Hematopoietic multipotent progenitor cell treated with erythropoietin and hydrocortisone succinate and interleukin-3 and kit ligand, for 8 days (in vitro differentiated cells): Measurements from ENCODE around the gene LRRN3.
A peak's percentile ranks its signal among the peaks of the same experiment; 100 is the strongest.

Source experiments
- DNase-seq: peaks from one replicate; pipeline ENCODE4 v3.0.0-alpha.2; 2015

The LRRN3 gene

DNA sequence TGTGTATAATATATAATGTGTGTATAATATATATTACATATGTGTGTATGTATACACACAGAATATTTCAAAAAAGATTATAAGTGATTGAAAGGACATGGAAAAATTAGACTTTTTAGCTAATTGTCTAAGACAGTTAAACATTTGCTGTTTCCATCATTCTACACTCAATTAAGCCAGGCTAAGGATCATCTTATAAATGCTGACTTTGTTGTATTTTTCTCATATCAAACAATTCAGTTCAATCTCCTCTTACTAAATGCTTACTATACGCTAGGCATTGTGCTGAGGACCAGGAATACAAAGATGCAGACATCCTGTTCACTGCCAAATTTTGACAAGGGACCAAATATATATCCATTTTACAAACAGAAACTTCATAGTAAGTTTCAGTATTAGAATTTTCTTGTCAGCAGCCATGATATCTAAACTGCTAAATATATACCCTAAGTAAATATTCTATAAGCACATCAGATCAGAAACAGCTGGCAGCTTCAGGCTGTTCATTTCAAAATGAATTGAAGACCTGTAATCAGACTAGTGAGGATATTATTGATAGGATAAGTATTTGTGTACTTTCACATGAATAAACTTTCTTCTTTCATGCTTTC lies 10.3 kb upstream of the LRRN3 start:
- DNase-seq, result no peak

GRCh38 chr7:111081546-111082267 lies 9.2 kb upstream of the LRRN3 start:
- DNase-seq, result no peak

DNA sequence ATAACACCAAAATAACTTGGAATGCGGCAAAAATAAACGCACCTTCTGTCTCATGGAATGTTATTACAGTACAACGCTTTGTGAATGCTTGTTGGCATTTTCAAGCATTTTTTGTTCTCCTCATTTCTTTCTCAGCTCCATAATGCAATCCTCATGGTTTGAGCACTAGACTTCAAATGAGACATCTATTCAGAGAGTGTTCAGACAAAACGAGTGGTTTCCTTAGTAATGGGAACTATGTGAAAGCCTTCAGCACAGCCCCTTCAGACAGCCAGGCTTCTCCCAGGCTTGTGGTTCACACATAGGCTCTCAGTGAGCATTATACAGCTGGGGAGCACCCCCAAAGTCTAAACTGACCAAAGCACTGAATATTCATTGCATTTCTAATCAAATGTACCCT lies 8.6 kb upstream of the LRRN3 start:
- DNase-seq, result no peak

DNA sequence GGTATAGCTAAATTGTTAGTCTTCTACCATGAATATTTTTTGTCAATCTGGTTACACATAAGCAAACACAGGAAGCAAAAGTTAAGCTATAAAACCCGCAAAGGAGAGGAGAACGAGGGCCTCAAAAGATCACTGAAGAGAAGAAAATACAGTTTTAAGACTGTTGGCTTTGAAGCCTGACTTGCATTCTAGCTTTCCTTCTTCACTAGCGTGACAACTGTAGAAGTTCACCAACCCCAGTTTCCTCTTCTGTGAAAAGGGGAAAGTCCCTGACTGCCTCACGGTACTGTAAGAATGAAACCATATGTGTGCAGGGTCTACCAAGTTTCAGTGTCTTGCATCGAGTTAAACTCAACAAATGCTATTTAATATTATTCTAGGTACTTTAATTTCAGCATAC lies 7.5 kb upstream of the LRRN3 start:
- DNase-seq, result peak; percentile 28

- DNase-seq, result no peak
Observed at GRCh38 chr7:111085356-111085755, 5.6 kb upstream of the LRRN3 start.

GRCh38 chr7:111086532-111086931 lies 4.4 kb upstream of the LRRN3 start:
- no peak for DNase-seq

DNA sequence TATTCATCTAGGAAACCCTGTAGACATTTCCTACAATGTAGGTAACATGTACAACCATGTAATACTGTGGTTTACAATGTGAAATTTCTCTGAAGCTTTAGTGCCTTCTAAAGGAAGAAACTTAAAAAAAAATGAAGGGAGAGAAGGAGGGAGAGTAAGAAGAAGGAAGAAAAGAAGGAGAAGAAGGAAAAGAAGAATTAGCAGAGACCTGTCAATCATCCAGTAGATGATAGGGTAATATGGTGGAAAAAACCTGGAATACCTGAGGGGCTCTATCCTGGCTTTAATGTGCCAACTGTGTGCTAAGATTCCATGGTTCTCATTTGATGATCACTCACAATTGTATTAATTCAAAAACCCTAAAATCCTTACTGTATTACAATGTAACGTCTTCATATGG lies 2.6 kb upstream of the LRRN3 start:
- no peak for DNase-seq

DNA sequence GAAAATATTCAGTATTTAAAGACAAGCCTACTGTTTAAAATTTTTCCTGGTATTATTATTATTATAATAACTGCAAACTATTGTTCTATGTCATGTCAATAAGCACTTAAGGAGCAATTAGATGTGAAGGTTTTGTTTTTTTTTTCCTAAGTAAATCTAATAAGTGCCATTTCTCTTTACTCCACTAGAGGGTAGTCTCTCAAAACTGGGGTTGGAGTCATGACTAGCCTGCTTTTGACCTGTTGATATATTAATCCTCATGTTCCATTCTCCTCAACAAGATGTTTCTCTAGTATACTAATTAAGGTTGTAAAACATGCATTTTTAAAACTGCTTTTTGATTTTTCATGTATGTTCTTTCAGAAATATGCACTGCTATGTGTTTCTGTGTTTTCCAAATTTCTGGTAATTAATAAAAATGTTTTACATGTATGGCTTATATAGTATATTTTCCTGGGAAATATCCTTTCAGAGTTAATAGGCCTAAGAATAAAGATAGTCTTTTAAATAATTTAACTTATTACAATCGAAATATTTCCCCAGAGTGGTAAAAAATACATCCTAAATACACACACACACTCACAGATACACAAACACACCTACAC lies 1.0 kb upstream of the LRRN3 start:
- DNase-seq, result peak; percentile 63

- DNase-seq, result no peak
Observed at GRCh38 chr7:111091593-111092358, 849 bp downstream of the LRRN3 start.

GRCh38 chr7:111092406-111093236 lies 1.7 kb downstream of the LRRN3 start:
- no peak for DNase-seq

- no peak for DNase-seq
Observed at GRCh38 chr7:111093496-111093895, 2.6 kb downstream of the LRRN3 start.

- DNase-seq, result no peak
Observed at GRCh38 chr7:111094419-111094818, 3.5 kb downstream of the LRRN3 start.

DNA sequence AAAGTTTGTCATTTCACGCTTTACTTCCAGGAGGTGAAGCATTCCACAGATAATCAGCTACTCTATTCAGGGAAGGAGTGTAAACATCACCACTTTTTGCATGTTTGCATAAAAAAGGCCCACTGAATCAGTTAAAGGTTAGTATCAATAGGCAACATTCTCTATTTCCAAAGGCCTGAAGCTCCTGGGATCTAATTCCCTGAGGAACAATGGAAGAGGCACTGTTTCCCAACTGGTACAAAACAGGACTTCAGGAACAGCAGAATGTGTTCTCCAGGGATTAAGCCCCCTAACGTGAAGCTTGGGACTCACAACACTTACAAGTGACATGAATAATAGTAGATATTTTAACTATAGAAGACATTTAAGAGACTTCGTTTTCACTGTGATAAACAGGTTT lies 6.1 kb downstream of the LRRN3 start:
- DNase-seq, result no peak

DNA sequence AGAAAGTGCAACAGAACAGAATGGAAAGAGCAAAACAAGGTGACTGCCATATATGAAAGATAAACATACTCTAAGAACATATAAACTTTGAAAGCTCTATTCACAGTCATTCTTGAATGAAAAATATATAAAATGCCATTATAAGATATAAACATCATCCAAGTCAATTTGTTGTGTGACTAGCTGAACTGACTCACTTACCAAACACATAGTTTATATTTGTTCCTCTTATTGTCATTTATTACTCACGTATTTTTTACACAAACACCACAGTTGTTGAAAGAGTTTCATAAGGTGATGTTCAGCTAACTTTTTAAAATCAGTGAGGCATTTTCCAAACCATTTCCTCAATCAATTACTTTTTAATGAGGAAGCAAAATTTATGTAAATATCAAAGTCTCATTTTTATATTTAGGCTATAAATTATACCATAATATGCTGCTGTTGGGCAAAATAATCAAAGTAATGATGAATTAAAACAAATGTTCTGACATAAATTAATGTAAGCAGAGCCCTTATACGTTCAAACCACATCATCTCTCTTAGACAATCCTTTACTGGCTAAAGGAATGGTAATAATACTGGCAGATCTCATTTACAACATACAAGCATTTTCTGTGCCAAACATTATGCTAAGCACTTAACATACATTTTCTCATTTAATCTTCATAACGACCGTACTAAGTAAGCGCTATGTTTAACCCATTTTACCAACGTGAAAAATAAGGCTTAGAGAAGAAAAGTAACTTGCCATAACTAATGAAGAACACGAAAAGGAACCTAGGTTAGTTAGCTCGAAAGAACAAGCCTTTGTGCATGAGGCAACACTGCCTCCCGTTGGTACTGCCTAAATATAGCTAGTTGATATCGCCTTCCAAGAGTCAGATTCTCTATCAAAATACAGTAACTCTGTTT lies 7.3 kb downstream of the LRRN3 start:
- DNase-seq, result peak; percentile 45

DNA sequence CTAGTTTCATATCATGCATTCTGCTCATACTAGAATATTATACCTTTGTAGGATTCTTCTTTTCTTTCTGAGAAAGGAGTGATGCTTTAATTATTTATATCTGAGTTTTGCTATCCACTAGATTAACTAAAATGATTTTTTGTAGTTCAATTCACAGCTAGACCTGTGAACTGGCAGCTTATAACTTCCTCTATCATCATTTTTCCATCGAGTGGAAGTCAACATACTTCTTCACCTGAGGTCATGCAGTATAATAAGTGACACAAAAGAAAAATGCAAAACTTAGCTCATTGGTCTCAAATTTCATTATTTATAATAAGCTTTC lies 8.0 kb downstream of the LRRN3 start:
- DNase-seq, result no peak

DNA sequence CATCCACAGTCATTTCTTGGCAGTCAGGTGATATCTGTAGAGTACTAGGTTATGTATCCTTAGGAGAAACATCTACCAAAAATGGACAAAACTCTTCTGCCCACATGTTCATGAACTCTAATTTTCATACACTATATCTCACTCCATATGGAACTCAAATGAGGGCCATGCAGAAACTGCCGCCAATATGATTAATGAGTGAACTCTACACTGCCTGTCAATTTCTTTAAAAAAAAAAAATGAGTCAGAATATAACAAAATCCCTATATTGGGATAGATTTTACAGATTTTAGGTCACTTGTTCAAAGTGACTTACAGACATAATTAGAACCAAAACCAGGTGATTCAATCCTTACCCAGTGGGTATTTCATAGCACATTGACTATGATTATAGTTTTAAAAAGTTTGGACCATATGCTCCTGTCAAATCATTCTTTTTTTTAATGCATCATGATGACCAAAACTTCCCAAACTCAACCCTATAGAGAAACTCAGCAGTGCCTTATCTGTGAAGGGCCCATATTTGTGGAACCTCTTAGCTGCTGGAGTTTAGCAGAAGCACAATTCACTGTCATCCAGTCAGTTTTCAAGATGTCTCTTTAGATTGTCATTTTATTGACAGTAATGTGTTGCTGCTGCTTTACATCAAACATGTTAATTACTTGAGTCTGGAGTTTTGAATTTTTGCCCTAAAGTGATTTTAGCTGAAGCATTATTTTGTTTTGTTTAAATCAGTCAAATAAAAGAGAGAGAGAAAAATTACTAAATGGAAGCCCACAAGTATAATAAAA lies 11.1 kb downstream of the LRRN3 start:
- DNase-seq, result no peak

DNA sequence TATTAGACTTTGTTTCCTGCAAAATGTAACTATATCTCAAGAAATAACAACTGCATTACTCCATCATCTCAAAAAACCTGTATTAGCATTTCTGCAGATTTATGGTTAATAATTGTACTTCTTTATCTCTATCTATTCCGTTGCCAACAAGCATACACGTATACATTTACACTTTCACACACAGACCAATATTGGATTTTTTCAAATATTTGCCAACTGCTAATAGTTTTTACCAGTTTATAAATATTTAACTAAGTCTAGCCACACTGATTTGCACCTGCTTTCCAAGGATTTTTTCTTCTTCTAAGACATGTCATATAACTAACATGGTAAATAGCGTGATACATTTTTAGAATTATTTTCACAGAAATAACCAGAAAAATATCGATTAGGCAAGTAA lies 12.2 kb downstream of the LRRN3 start:
- no peak for DNase-seq

- no peak for DNase-seq
Observed at GRCh38 chr7:111103678-111104274, 12.8 kb downstream of the LRRN3 start.

- DNase-seq, result no peak
Observed at GRCh38 chr7:111104710-111105109, 13.8 kb downstream of the LRRN3 start.

DNA sequence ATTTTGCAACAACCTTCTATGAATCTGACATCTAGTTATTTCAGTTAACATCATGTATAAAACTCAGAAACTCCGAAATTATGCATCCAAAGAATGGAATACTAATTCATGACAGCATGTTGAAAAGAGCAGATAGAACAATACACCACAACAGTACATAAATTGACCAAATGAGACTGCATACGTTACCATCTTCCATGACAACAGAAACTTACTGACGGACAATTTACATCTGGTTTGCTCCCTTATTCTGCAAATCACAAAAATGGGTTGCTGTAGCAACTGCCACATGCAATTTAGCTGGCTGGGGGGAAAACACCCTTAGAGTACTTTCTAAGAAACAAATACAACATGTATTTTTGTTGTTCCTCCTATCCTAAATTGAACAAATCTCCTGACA lies 14.3 kb downstream of the LRRN3 start:
- DNase-seq, result no peak

GRCh38 chr7:111107579-111107978 lies 16.7 kb downstream of the LRRN3 start:
- DNase-seq, result no peak
